Stimulated activated CD4-positive, alpha-beta T cell treated with anti-CD3 and anti-CD28 coated beads, Interleukin-2, amount 100 ng/mL, for 24 hours (primary cell): ENCODE results near the gene XCR1.
"Not testable (repeated sequence)": the region's sequence is repeated elsewhere in the genome, so short reads cannot be mapped to it uniquely, and the experiment has no call there.

ENCODE experiments used
- DNase-seq, 2 donors: peaks; one replicate each; pipeline ENCODE4 v3.0.0-alpha.2; 2020

The XCR1 gene

GRCh38 chr3:46001178-46001577 lies 26.1 kb downstream of the XCR1 start:
- no peak for DNase-seq

DNA sequence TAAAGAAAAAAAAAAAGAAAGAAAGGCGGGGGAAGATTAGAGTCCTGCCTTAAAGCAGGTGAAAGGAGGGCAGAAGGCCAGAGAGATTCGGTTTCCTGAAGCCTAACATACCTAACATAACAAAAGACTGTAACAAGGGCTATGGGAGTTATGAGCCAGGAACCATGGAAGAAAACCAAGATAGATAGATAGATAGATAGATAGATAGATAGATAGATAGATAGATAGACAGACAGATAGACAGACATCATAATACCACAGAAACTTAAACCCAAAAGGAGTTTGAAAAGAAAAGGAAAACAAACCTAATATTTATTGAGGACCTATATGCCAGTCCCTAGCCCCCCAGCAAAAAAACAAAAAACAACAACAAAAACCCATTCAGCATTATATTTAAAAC lies 29.3 kb downstream of the XCR1 start:
- DNase-seq, result no peak

DNA sequence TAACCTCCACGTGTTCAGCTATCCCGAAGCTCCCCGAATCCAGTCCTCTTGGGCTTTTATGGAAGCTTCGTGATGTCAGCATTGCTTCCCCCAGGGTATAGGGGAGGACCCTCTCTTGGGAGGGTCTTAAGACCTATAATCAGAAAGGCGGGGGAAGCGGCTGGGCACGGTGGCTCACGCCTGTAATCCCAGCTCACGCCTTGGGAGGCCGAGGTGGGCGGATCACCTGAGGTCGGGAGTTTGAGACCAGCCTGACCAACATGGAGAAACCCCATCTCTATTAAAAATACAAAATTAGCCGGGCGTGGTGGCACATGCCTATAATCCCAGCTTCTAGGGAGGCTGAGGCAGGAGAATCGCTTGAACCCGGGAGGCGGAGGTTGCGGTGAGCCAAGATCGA lies 29.8 kb downstream of the XCR1 start:
- not testable (repeated sequence) for DNase-seq

DNA sequence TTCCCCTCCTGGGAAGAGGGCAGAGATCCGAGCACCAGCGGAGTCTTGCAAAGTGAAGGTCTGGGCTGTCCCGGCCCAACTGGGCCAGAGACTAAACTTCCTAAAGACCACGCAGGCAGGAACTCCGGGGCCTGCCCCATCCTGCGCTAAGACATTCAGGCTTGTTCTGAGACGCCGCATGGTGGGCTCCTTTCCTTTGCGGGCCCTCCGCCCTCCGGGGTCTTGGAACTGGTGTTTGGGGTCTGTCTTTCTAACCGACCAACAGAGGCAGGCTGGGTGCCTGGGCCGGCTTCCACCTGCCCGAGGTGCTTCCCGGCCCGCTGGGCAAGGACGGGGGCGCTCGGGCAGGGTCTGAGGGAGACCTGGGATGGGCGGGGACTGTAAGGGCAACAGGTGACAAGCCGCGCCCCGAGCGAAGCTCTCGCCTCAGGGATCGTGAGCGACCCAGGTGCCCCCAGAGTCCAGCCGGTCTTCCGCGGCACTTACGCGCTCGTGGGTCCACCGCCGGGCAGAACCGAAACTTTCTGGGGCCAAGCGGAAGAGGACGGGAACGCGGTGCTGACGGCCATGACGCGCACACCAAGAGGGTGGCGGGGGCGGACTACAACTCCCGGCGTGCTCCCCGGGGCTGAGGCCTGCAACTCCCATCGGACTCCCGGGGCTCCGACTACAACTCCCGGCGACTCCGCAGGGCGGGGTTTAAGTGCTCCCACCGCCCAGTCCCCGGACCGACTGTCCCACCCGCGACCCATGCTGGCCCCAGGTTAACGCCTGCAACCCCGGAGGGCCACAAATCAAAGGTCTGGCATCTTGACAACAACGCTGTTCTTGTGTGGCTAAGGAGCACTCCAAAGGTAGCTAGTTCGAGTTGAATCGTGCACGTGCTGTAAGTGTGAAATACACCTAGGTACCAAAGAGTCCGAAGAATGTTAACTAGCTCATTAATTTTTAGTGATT lies 31.8 kb downstream of the XCR1 start, which contains the start of gene FYCO1:
FYCO1 (minus strand) TSS at position 589 of the 957 bp plus-strand sequence. CDS start 10,914 bp downstream, outside the sequence.
- DNase-seq, result peak; percentile 90 to 92

GRCh38 chr3:45994419-45995235 lies 32.7 kb downstream of the XCR1 start:
- peak; percentile 51 to 53 for DNase-seq

DNA sequence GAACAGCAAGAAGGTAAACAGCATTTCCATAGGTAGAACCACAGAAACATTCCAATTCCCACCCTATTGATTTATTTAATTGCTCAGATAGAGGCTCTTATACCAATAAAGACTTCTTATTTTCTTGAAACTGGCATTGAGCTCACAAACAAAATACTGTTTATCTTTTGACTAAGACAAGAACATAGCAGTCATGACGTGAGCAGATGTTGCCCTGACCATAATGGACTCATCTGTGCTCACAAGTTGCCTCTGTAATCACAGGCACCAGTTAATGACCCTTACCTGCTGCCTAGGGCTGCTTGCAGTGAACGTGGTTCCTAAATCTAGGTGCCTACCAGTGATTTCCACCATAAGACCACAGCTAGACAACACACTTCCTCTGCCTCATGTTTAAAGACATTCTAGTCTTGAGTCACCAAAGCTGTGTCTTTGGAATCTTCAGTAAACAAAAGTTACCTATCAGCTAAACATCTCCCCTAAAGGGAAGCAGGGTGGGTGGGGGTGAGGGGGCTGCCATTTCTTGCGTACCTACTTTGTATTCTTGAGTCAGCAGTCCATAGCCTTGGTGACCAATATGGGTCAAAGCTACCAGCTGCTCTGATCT lies 33.8 kb downstream of the XCR1 start:
- DNase-seq, result no peak

- DNase-seq, result no peak
Measured at GRCh38 chr3:45992821-45993221, 34.5 kb downstream of the XCR1 start.

DNA sequence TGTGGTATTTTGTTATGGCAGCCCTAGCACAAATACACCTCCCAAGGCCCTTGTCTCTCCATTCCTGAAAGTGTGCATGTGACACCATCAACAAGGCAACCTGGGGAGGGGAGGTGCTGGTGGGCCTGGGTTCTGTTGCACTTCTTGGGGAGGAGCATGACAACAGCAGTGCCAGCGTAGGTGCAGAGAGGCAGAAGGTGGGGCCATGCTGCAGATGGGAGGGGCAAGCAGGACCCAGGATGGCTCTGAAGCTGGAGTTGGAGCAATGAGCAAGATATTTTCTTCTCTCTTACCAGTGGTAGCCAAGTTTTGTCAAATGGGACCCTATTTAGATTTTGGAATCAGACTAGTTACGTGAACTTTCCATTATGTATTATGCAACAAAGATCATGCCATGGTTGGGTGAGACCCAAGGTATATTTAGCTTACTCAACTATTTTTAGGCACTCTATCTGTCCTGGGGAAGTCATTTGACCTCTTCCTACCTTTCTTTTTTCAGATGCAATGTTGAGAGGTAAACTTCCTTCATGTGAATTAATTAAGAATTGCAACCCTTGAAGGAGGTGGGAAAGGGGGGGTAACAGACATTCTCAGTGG lies 35.1 kb downstream of the XCR1 start:
- DNase-seq, result no peak

GRCh38 chr3:45991341-45991740 lies 35.9 kb downstream of the XCR1 start:
- no peak for DNase-seq

- DNase-seq, result no peak
Measured at GRCh38 chr3:45990181-45990580, 37.1 kb downstream of the XCR1 start.

GRCh38 chr3:45988804-45989203 lies 38.5 kb downstream of the XCR1 start:
- no peak for DNase-seq

DNA sequence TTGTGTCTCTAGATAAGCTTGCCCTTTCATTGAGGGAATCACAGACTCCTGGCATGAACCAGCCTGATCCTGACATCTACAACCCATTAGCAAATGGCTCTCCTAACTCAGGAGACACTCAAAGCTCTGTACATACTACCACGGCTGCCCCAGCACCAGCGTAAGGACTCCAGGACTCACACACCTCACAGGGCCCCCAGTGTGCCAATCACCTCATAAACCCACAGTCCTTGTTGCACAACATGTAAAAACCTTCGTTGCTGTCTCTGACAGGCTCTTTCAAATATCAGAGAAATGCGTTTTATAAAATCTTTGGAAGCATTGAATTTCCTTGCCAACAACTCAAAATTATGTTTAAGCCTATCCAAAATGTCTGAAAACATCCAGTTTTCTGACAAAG lies 38.9 kb downstream of the XCR1 start:
- no peak for DNase-seq

GRCh38 chr3:45987368-45988291 lies 39.7 kb downstream of the XCR1 start:
- DNase-seq, result no peak

DNA sequence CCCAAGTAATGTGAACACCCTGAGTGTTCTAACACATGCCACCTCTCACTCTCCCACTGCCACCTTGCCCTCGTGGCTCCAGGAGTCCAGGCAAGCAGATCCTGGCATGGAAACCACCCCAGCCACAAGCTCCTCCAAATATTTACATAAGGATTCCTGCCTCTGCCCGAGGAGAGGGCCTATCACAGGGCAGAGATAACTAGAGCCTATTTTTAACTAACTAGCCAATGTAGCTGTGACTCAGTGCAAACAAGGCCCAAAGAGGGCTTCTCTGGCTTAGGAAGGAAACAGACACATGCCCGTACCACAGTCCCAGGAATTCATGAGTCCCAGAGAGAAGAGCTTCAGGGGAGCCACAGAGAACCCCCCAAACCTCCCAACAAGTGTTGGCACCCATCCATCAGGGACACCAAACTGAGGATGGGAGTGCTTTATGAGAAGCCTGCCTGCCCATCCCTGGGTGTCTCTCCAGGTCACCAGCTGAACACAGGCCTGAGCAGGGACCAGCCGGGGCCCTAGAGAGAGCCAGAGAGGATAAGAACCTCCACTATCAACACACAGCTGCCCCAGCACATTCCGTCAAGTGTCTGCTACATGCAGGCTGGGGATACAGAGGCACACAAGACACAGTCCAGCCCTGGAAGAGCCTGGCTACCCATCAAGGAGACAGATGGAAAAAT lies 40.8 kb downstream of the XCR1 start:
- no peak for DNase-seq

GRCh38 chr3:45985532-45986302 lies 41.6 kb downstream of the XCR1 start:
- no peak for DNase-seq

GRCh38 chr3:45984331-45985312 lies 42.7 kb downstream of the XCR1 start:
- DNase-seq, result no peak

DNA sequence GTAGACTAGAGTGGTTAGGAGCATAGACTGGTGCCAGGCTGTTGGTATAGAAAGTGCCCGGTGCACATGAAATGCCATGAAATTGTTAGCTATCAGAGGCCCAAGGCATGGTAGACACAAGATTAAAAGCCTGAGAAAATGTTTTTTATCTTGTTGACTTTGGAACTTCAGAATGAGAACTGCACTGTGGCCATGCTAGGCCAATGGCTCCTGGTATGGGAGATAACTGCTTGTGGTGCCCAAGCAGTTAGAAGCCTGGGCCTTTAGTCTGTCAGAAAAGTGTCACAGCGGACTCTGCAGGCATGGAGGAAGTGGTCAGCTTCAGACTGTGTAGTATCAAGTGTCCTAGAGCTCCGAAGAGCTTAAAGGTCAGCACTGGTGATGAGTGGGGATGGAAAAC lies 43.5 kb downstream of the XCR1 start:
- DNase-seq, result no peak

DNA sequence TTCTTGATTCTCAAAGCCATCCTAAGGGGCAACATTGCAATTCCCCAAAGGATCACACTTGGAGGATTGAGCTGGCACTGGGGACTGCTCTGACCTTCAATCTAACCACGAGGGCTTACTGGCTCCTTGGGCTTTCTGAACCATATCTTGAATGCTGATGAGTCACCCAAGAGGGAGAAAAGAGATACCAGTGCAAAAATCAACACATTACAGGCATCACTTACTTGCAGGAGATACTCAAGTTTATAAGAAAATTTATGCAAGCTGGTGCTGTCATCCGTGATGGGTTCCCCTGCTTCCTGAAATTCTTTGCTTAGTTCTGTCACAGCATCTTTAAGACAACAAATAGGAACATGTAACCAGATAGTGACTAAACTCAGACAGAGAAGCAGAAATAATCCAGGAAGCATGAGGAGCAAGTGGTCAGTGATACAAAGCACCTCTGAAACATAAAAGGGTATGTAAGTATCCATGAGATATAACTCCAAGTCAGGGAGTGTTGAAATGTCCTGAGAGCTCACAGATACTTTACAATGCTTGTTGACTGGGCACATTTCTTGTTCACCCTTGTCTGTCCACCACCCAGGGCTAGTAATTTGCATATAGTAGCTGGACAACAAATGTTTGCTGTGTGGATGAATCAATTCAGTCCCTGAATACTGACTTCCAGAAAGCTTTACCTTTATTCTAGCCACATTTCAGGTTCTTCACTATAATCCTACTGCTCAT lies 45.8 kb downstream of the XCR1 start:
- no peak for DNase-seq
